Colon (tissue), 2 donors: ENCODE results near the gene PPP1R14C.
A peak's percentile ranks its signal among the peaks of the same experiment; 100 is the strongest.
"Not testable (repeated sequence)": the region's sequence is repeated elsewhere in the genome, so short reads cannot be mapped to it uniquely, and the experiment has no call there.

Experiments
- FAIRE-seq: peaks from 2 replicates; lab custom pipeline; 2012; peaks lifted over from hg19 to GRCh38; lab: Jason Lieb, UNC
- donor health status: control.
- donor health status: control.

PPP1R14C gene

GRCh38 chr6:150169181-150169580, 26.3 kb downstream of the PPP1R14C start:
- FAIRE-seq = no peak

- no peak for FAIRE-seq
Observed at GRCh38 chr6:150169609-150170008, 26.8 kb downstream of the PPP1R14C start.

- FAIRE-seq = no peak
Observed at GRCh38 chr6:150172929-150173328, 30.1 kb downstream of the PPP1R14C start.

- no peak for FAIRE-seq
Observed at GRCh38 chr6:150175586-150176151, 32.8 kb downstream of the PPP1R14C start.

- FAIRE-seq = no peak
Observed at GRCh38 chr6:150176152-150176551, 33.3 kb downstream of the PPP1R14C start.

GRCh38 chr6:150176659-150177058, 33.8 kb downstream of the PPP1R14C start:
- FAIRE-seq = no peak

GRCh38 chr6:150177259-150177951, 34.6 kb downstream of the PPP1R14C start:
- FAIRE-seq = no peak

- FAIRE-seq = no peak
Observed at GRCh38 chr6:150177952-150178520, 35.2 kb downstream of the PPP1R14C start.

- FAIRE-seq = no peak
Observed at GRCh38 chr6:150179030-150179429, 36.2 kb downstream of the PPP1R14C start.

- not testable (repeated sequence) for FAIRE-seq
Observed at GRCh38 chr6:150179907-150180424, 37.1 kb downstream of the PPP1R14C start.

GRCh38 chr6:150180517-150180916, 37.7 kb downstream of the PPP1R14C start:
- no peak for FAIRE-seq

GRCh38 chr6:150182460-150183078, 39.7 kb downstream of the PPP1R14C start:
- FAIRE-seq = no peak

GRCh38 chr6:150183105-150183504, 40.3 kb downstream of the PPP1R14C start:
- peak; percentile 70 for FAIRE-seq

GRCh38 chr6:150183966-150184365, 41.1 kb downstream of the PPP1R14C start:
- FAIRE-seq = no peak

- FAIRE-seq = no peak
Observed at GRCh38 chr6:150184850-150185731, 42.2 kb downstream of the PPP1R14C start.

GRCh38 chr6:150185732-150186117, 42.9 kb downstream of the PPP1R14C start:
- no peak for FAIRE-seq

GRCh38 chr6:150186129-150186898, 43.5 kb downstream of the PPP1R14C start:
- no peak for FAIRE-seq

- FAIRE-seq = not testable (repeated sequence)
Observed at GRCh38 chr6:150187433-150187832, 44.6 kb downstream of the PPP1R14C start.

- FAIRE-seq = no peak
Observed at GRCh38 chr6:150189122-150189521, 46.3 kb downstream of the PPP1R14C start.

GRCh38 chr6:150191809-150192208, 49.0 kb downstream of the PPP1R14C start:
- no peak for FAIRE-seq

GRCh38 chr6:150194195-150194594, 51.4 kb downstream of the PPP1R14C start:
- FAIRE-seq = no peak
